CD4-positive, alpha-beta T cell (primary cell): Measurements from ENCODE around the gene TAOK3. TPM values are rescaled to one million over a fixed set of nuclear protein-coding genes. Genes with fewer than 3 reads are reported as not detected.

ENCODE experiments used
- ATAC-seq: fragments of 200-7000 bp; cut with Tn5 transposase; one replicate; pipeline ENCODE4 v1.10.0; 2022; ENCODE audit warnings: mild to moderate bottlenecking; ENCODE audit not compliant: poor library complexity
- CTCF ChIA-PET: fragments of 350-600 bp; sonication (Branson Sonifier 250); formaldehyde crosslinking; loops from one replicate; lab custom pipeline; 2021; ENCODE audit warnings: antibody characterized with exemption, inconsistent platforms; lab: Charles Lee
- POLR2A ChIA-PET: fragments of 350-600 bp; sonication (Branson Sonifier 250); formaldehyde crosslinking; loops from one replicate; lab custom pipeline; 2021; ENCODE audit warnings: antibody characterized with exemption, inconsistent platforms; lab: Charles Lee
- DNase-seq, 14 experiments: peaks; one replicate each; pipeline ENCODE4 v3.0.0-alpha.2; 2013 to 2020; ENCODE audit warnings: mixed read lengths in 2 of 14
- H3K27ac ChIP-seq, 2 donors: one replicate each; pipeline versions ENCODE4 v1.5.1 to v1.7.0; 2013; ENCODE audit warnings: low read length in 2 of 2, low read depth in 1 of 2, mild to moderate bottlenecking in 1 of 2
- H3K27me3 ChIP-seq, 2 experiments: 1 replicate in 1 of 2; 2 replicates in 1 of 2; pipeline versions ENCODE4 v1.6.1 to v1.7.0; 2013; ENCODE audit warnings: low read length in 2 of 2, control low read depth in 1 of 2, mild to moderate bottlenecking in 1 of 2, moderate library complexity in 1 of 2; ENCODE audit not compliant: insufficient read depth in 2 of 2, control insufficient read depth in 1 of 2
- H3K36me3 ChIP-seq: one replicate; pipeline ENCODE4 v1.6.1; 2013; ENCODE audit warnings: low read length, control low read depth; ENCODE audit not compliant: insufficient read depth
- H3K4me1 ChIP-seq: one replicate; pipeline ENCODE4 v1.6.1; 2013; ENCODE audit warnings: low read length, control low read depth; ENCODE audit not compliant: insufficient read depth
- H3K4me3 ChIP-seq: one replicate; pipeline ENCODE4 v1.5.1; 2013; ENCODE audit warnings: mild to moderate bottlenecking, low read length, moderate library complexity
- H3K9me3 ChIP-seq, 2 experiments: 1 replicate in 1 of 2; 2 replicates in 1 of 2; pipeline versions ENCODE4 v1.6.1 to v1.7.0; 2013; ENCODE audit warnings: low read length in 2 of 2, mild to moderate bottlenecking in 2 of 2, control low read depth in 1 of 2, moderate library complexity in 1 of 2; ENCODE audit not compliant: control insufficient read depth in 1 of 2, insufficient read depth in 1 of 2
- H3K27ac Mint-ChIP-seq: one replicate; pipeline ENCODE4 v1.8.0; 2020; ENCODE audit warnings: mixed read lengths
- H3K27me3 Mint-ChIP-seq: one replicate; pipeline ENCODE4 v1.8.0; 2021; ENCODE audit warnings: mixed read lengths
- H3K36me3 Mint-ChIP-seq: one replicate; pipeline ENCODE4 v1.8.0; 2021; ENCODE audit warnings: low read depth, mixed read lengths
- H3K4me1 Mint-ChIP-seq: one replicate; pipeline ENCODE4 v1.8.0; 2021; ENCODE audit warnings: low read depth, mixed read lengths
- H3K4me3 Mint-ChIP-seq: one replicate; pipeline ENCODE4 v1.8.0; 2020; ENCODE audit warnings: mild to moderate bottlenecking, mixed read lengths
- H3K9me3 Mint-ChIP-seq: one replicate; pipeline ENCODE4 v1.8.0; 2020; ENCODE audit warnings: mixed read lengths
- intact Hi-C, 2 experiments: fragments of 100-400 bp; cut with DNase I in 1 of 2; cut with micrococcal nuclease in 1 of 2; formaldehyde crosslinking; loops; one replicate each; pipeline versions ENCODE4 v1.15.1 to v1.9.0; 2023 to 2025; cut with DNase I, micrococcal nuclease
- total RNA-seq, 174 experiments: library from RNA in 2 of 174; stranded (reverse) in 2 of 174; gene quantifications; one replicate each; pipeline ENCODE4 v1.2.3 and lab custom pipeline; 2021 to 2026
- TF ChIP-seq, protein P1 (sequence below): fragments of 200-600 bp; IDR thresholded peaks from one replicate; pipeline ENCODE4 v1.8.0; 2022; ENCODE audit warnings: antibody characterized with exemption, mild to moderate bottlenecking

Gene TAOK3
- total RNA-seq, 2 experiments from 2014 or later = 53.5 to 56.6 TPM

DNA sequence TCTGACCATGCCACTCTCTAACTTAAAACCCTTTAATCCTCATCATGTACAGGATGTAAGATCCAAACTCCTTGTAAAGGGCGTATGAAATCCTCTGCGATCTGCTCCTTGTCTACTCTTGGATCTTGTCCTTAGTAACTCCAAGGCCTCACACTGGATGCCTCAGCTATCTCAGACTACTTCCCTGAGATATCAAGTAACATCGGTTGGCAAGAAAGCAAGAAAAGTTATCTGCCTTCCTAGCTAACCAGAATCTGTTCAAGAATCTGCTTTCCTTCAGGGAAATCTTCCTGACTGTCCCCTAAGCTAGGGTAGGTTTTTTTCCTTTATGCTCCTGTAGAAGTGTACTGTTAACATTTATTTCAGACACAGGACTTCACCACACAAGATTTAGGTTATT lies 82.6 kb downstream of the TAOK3 start:
- Mint-ChIP-seq H3K9me3 (no peaks in the 10 kb centered on the region), H3K27ac (no peak overlapping the region), H3K36me3 (peaks cover 40% of the 10 kb centered on the region), H3K4me1 (peaks cover 16% of the 10 kb centered on the region), H3K4me3 (no peak overlapping the region), H3K27me3 (no peaks in the 10 kb centered on the region)
- H3K9me3 ChIP-seq = no peaks in the 10 kb centered on the region
- peaks cover 4% of the 10 kb centered on the region for H3K4me1 ChIP-seq
- H3K36me3 ChIP-seq = peaks cover 3% of the 10 kb centered on the region
- no peak for DNase-seq
- POLR2A ChIA-PET = no interaction called here
- H3K27me3 ChIP-seq = no peaks in the 10 kb centered on the region
- CTCF ChIA-PET = no interaction called here
- TF ChIP-seq, protein P1, sequence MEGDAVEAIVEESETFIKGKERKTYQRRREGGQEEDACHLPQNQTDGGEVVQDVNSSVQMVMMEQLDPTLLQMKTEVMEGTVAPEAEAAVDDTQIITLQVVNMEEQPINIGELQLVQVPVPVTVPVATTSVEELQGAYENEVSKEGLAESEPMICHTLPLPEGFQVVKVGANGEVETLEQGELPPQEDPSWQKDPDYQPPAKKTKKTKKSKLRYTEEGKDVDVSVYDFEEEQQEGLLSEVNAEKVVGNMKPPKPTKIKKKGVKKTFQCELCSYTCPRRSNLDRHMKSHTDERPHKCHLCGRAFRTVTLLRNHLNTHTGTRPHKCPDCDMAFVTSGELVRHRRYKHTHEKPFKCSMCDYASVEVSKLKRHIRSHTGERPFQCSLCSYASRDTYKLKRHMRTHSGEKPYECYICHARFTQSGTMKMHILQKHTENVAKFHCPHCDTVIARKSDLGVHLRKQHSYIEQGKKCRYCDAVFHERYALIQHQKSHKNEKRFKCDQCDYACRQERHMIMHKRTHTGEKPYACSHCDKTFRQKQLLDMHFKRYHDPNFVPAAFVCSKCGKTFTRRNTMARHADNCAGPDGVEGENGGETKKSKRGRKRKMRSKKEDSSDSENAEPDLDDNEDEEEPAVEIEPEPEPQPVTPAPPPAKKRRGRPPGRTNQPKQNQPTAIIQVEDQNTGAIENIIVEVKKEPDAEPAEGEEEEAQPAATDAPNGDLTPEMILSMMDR = no peak
- ATAC-seq = no peak
- no peak overlapping the region for H3K27ac ChIP-seq
- intact Hi-C loops = no loop called here
- H3K4me3 ChIP-seq = no peak overlapping the region

DNA sequence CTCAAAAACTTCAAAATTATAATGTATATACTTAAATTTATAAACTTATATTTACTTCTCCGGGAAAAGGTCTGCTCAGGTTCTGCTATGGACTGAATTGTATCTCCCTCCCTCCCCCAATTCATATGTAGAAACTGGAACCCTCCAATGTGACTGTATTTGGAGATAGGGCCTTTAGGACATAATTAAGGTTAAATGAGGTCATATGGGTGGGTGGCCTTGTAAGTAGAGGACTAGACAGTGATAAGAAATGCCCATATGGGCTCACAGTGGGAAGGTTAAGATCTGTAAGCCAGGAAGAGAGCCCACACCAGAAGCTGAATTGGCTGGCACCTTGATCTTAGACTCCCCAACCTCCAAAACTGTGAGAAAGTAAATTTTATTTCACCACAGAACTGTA lies 84.5 kb downstream of the TAOK3 start:
- H3K9me3 Mint-ChIP-seq = no peaks in the 10 kb centered on the region
- H3K4me3 ChIP-seq = no peak overlapping the region
- ATAC-seq = no peak
- no peaks in the 10 kb centered on the region for H3K9me3 ChIP-seq
- TF ChIP-seq, protein P1 = no peak
- ChIA-PET CTCF (no interaction called here), POLR2A (interaction anchor here (1.3 kb wide), 1 partner anchor 10 kb away, joined by 5 read pairs; no protein-coding TSS in a partner anchor)
- H3K36me3 Mint-ChIP-seq = peaks cover 45% of the 10 kb centered on the region
- no peak overlapping the region for H3K27ac Mint-ChIP-seq
- H3K4me1 Mint-ChIP-seq = peaks cover 16% of the 10 kb centered on the region
- no peaks in the 10 kb centered on the region for H3K27me3 Mint-ChIP-seq
- no peak overlapping the region for H3K4me3 Mint-ChIP-seq
- H3K36me3 ChIP-seq = peaks cover 7% of the 10 kb centered on the region
- peaks cover 4% of the 10 kb centered on the region for H3K4me1 ChIP-seq
- intact Hi-C loops = no loop called here
- H3K27me3 ChIP-seq = no peaks in the 10 kb centered on the region
- no peak overlapping the region for H3K27ac ChIP-seq
- DNase-seq = no peak

DNA sequence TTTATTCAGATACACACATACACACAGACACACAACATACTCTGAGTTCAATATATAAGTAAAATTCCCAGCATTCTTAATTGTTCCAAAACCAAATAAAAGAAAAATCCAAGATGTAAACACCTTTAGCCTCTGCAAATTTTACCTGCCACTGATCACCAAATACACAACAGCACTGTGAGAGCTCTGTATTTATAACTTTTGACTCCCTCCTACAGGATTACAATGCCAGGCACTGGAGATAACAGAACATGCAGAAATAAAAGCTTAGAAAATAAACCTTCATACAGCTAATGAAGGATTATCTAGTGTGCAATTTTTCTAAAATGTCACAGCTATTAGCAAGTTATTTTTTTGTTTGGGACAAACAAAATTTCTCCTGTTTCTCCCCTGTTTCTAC lies 85.0 kb downstream of the TAOK3 start:
- Histone ChIP-seq H3K27me3 (no peaks in the 10 kb centered on the region), H3K4me1 (peaks cover 4% of the 10 kb centered on the region), H3K9me3 (no peaks in the 10 kb centered on the region), H3K36me3 (peaks cover 7% of the 10 kb centered on the region), H3K27ac (no peak overlapping the region), H3K4me3 (no peak overlapping the region)
- intact Hi-C loops = no loop called here
- TF ChIP-seq, protein P1 = no peak
- Mint-ChIP-seq H3K27me3 (no peaks in the 10 kb centered on the region), H3K4me1 (peaks cover 16% of the 10 kb centered on the region), H3K27ac (no peak overlapping the region), H3K9me3 (no peaks in the 10 kb centered on the region), H3K36me3 (peaks cover 45% of the 10 kb centered on the region), H3K4me3 (no peak overlapping the region)
- ChIA-PET POLR2A (interaction anchor here (1.3 kb wide), 1 partner anchor 11 kb away, joined by 5 read pairs; no protein-coding TSS in a partner anchor), CTCF (no interaction called here)
- ATAC-seq = no peak
- no peak for DNase-seq
